Pericardium fibroblast (primary cell): ENCODE measurements around the gene FBXO30. TPM values are rescaled to one million over a fixed set of nuclear protein-coding genes. Genes with fewer than 3 reads are reported as not detected.

Experiments
- total RNA-seq: library from RNA; depleted of rRNA; stranded (reverse); fragments of >200 nt; gene quantifications from 2 replicates; pipeline ENCODE4 v1.2.3, GENCODE V29; 2015

FBXO30 gene, protein sequence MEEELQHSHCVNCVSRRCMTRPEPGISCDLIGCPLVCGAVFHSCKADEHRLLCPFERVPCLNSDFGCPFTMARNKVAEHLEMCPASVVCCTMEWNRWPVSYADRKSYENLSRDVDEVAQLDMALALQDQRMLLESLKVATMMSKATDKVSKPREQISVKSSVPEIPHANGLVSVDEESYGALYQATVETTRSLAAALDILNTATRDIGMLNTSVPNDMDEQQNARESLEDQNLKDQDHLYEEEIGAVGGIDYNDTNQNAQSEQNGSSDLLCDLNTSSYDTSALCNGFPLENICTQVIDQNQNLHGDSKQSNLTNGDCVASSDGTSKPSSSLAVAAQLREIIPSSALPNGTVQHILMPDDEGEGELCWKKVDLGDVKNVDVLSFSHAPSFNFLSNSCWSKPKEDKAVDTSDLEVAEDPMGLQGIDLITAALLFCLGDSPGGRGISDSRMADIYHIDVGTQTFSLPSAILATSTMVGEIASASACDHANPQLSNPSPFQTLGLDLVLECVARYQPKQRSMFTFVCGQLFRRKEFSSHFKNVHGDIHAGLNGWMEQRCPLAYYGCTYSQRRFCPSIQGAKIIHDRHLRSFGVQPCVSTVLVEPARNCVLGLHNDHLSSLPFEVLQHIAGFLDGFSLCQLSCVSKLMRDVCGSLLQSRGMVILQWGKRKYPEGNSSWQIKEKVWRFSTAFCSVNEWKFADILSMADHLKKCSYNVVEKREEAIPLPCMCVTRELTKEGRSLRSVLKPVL
- 6.5 and 7.2 TPM in 2 replicates for total RNA-seq

DNA sequence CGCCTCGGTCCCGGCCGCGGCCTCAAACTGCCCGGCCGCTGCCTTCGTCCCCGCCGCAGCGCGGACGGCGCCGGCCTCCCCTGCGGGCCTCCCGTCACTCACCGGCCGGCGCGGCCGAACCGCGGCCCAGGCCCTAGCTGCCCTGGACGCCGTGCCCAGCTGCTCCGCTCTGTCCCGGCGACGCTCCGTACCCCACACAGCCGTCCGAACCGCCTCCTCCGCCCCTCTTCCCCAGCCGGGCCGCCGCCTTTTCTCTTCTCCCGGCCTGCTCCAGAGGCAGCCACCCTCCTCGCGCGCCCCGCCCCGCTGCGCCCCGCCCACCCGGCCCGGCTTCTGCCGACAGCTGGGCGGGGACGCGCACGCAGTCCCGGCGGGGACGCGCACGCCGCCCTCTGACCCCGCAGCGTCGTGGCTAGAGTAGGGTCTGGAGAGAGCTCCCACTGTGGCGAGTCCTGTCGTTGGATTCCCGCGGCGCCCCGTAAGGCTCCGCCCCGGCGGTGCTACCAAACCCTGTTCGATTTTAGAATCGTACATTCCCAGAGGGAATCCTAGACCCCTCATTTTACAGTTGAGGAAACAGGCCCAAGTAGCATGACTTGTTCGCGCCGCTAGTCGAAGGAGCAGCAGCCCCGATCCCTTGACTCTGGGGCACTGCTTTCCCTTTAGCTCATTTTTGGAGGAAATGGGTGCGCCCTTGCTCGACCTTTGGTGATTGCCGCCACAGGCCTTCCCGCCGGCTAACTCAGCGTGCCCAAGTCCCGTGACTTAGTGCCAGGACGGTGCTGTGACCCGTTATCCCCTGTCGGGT lies at the start of gene FBXO30:
Gene FBXO30 (minus strand): TSS at position 295 of the 808 bp plus-strand sequence. CDS start 8,390 bp downstream, outside the sequence.

Other genes with a start within 250 kb of the FBXO30 start
- gene EPM2A, start 79.3 kb downstream of the FBXO30 start, total RNA-seq: 9.9 and 21.4 TPM in 2 replicates
- gene SHPRH, start 149.6 kb upstream of the FBXO30 start, total RNA-seq: 5.6 and 9.7 TPM in 2 replicates
- not detected in 2 replicates for gene GRM1, start 214.3 kb upstream of the FBXO30 start, total RNA-seq